Tibial artery (tissue), 4 donors: ENCODE data around the gene NPC1L1.
"Not testable (repeated sequence)": the region's sequence is repeated elsewhere in the genome, so short reads cannot be mapped to it uniquely, and the experiment has no call there.

Experiments used
- DNase-seq, 2 donors: peaks; one replicate each; pipeline ENCODE4 v3.0.0-alpha.2; 2019
- H3K27ac ChIP-seq, 2 donors: fragments of 200-600 bp; sonication (generic) in 1 of 2; 1 replicate in 1 of 2; 2 replicates in 1 of 2; pipeline ENCODE4 v1.5.1; 2018 to 2019; ENCODE audit warnings: mild to moderate bottlenecking in 1 of 2
- H3K27me3 ChIP-seq, 2 donors: fragments of 200-600 bp; sonication (generic) in 1 of 2; one replicate each; pipeline versions ENCODE4 v1.5.1 to v1.6.0; 2016 to 2019
- H3K36me3 ChIP-seq, 3 donors: fragments of 200-600 bp; sonication (generic) in 2 of 3; one replicate each; pipeline ENCODE4 v1.5.1; 2016 to 2019; ENCODE audit warnings: mild to moderate bottlenecking in 2 of 3
- H3K4me1 ChIP-seq, 4 donors: fragments of 200-600 bp; sonication (generic) in 2 of 4; 1 replicate in 3 of 4; 2 replicates in 1 of 4; pipeline ENCODE4 v1.5.1; 2016 to 2019
- H3K4me3 ChIP-seq, 2 donors: fragments of 200-600 bp; sonication (generic) in 1 of 2; 1 replicate in 1 of 2; 2 replicates in 1 of 2; pipeline ENCODE4 v1.5.1; 2018 to 2019; ENCODE audit warnings: mild to moderate bottlenecking in 2 of 2
- H3K9me3 ChIP-seq, 3 donors: fragments of 200-600 bp; sonication (generic) in 1 of 3; one replicate each; pipeline ENCODE4 v1.5.1; 2016 to 2019
- CTCF ChIP-seq, 2 experiments: fragments of 200-600 bp in 1 of 2; fragments of 450-650 bp in 1 of 2; IDR thresholded peaks; one replicate each; pipeline ENCODE4 v1.5.1; 2017 to 2019; ENCODE audit warnings: antibody characterized with exemption in 2 of 2, mild to moderate bottlenecking in 1 of 2, moderate library complexity in 1 of 2
- intact Hi-C: fragments of 100-400 bp; cut with DNase I; formaldehyde crosslinking; loops from one replicate; pipeline ENCODE4 v1.15.0; 2023; ENCODE audit warnings: low total_unique reads

NPC1L1 gene

GRCh38 chr7:44511863-44512468 lies 29.2 kb downstream of the NPC1L1 start:
- no peak for DNase-seq
- intact Hi-C loops: no loop called here
- Histone ChIP-seq H3K4me1 (no peaks in the 10 kb centered on the region), H3K27ac (no peak overlapping the region), H3K27me3 (peaks cover 0 to 6% of the 10 kb centered on the region in 2 donors), H3K9me3 (no peaks in the 10 kb centered on the region), H3K4me3 (no peak overlapping the region), H3K36me3 (peaks cover 0 to 27% (median 0%) of the 10 kb centered on the region in 3 donors)
- no peak for TF ChIP-seq CTCF (IDR thresholded peaks at IDR 0.05)

- intact Hi-C loops: no loop called here
- Histone ChIP-seq H3K9me3 (no peaks in the 10 kb centered on the region), H3K4me1 (no peaks in the 10 kb centered on the region)
These were observed 29.9 kb downstream of the NPC1L1 start for GRCh38 chr7:44511236-44511635.

GRCh38 chr7:44508328-44509030 lies 32.7 kb downstream of the NPC1L1 start:
- no peak overlapping the region for H3K4me3 ChIP-seq
- no peaks in the 10 kb centered on the region for H3K4me1 ChIP-seq
- no peak for TF ChIP-seq CTCF (IDR thresholded peaks at IDR 0.05)
- H3K27me3 ChIP-seq: peaks cover 0 to 6% of the 10 kb centered on the region in 2 donors
- intact Hi-C loops: no loop called here
- H3K27ac ChIP-seq: no peak overlapping the region
- H3K9me3 ChIP-seq: no peaks in the 10 kb centered on the region
- H3K36me3 ChIP-seq: peaks cover 0 to 5% (median 0%) of the 10 kb centered on the region in 3 donors
- no peak for DNase-seq

More at GRCh38 chr7:44511236-44511635, 29.9 kb downstream of the NPC1L1 start:
- peaks cover 0 to 19% (median 0%) of the 10 kb centered on the region in 3 donors for H3K36me3 ChIP-seq
- no peak for DNase-seq
- H3K4me3 ChIP-seq: no peak overlapping the region
- H3K27me3 ChIP-seq: peaks cover 0 to 6% of the 10 kb centered on the region in 2 donors
- H3K27ac ChIP-seq: no peak overlapping the region
- no peak for TF ChIP-seq CTCF (IDR thresholded peaks at IDR 0.05)

- H3K9me3 ChIP-seq, intact Hi-C loops: not testable (repeated sequence)
These were observed 34.4 kb downstream of the NPC1L1 start for GRCh38 chr7:44506592-44507288.

GRCh38 chr7:44505595-44505994 lies 35.5 kb downstream of the NPC1L1 start:
- Histone ChIP-seq H3K9me3 (no peaks in the 10 kb centered on the region), H3K4me1 (no peaks in the 10 kb centered on the region), H3K27ac (no peak overlapping the region), H3K36me3 (no peaks in the 10 kb centered on the region), H3K4me3 (no peak overlapping the region), H3K27me3 (peaks cover 0 to 6% of the 10 kb centered on the region in 2 donors)
- TF ChIP-seq CTCF (IDR thresholded peaks at IDR 0.05): no peak
- no peak for DNase-seq
- intact Hi-C loops: no loop called here

More at GRCh38 chr7:44506592-44507288, 34.4 kb downstream of the NPC1L1 start:
- not testable (repeated sequence) for H3K27ac ChIP-seq, H3K4me3 ChIP-seq, H3K4me1 ChIP-seq, H3K36me3 ChIP-seq, H3K27me3 ChIP-seq, DNase-seq
